SK-N-SH (cell line): Measurements from ENCODE around the gene FBXO31. TPM values are rescaled to one million over a fixed set of nuclear protein-coding genes. Genes with fewer than 3 reads are reported as not detected.

Experiments used
- CTCF ChIA-PET: fragments of 300-600, 350-600 bp; formaldehyde crosslinking; extraction: SDS; loops from one replicate; lab custom pipeline; 2021; lab: Yijun Ruan, JAX
- POLR2A ChIA-PET: fragments of 350-600 bp; sonication (Branson Sonifier 250); formaldehyde crosslinking; extraction: SDS; loops from one replicate; lab custom pipeline; 2020; ENCODE audit warnings: antibody characterized with exemption, inconsistent platforms; lab: Yijun Ruan, JAX
- DNase-seq: peaks from one replicate; pipeline ENCODE4 v3.0.0; 2012
- H2AFZ ChIP-seq: fragments of 200-600 bp; sonication (generic); 2 replicates; pipeline ENCODE4 v1.8.1; 2016; ENCODE audit warnings: antibody characterized with exemption, mild to moderate bottlenecking, low read depth
- H3F3A ChIP-seq: fragments of 200-600 bp; sonication (generic); replicated peaks from 2 replicates; pipeline ENCODE3; 2016; ENCODE audit warnings: antibody characterized with exemption, mild to moderate bottlenecking; ENCODE audit not compliant: insufficient read depth
- H3K27ac ChIP-seq, 2 experiments: fragments of 200-500 bp in 1 of 2; fragments of 200-600 bp in 1 of 2; sonication (Bioruptor generic) in 1 of 2; sonication (generic), shearing (Covaris generic) in 1 of 2; 2 replicates each; pipeline versions ENCODE4 v1.5.1 to v1.6.1; 2014 to 2016; ENCODE audit warnings: low read depth in 2 of 2, inconsistent platforms in 1 of 2, low read length in 1 of 2, mild to moderate bottlenecking in 1 of 2, mixed read lengths in 1 of 2
- H3K27me3 ChIP-seq: fragments of 200-600 bp; sonication (generic), shearing (Covaris generic); 2 replicates; pipeline ENCODE4 v1.6.1; 2016; ENCODE audit warnings: mixed run types; ENCODE audit not compliant: insufficient read depth
- H3K36me3 ChIP-seq, 2 experiments: fragments of 200-500 bp in 1 of 2; fragments of 200-600 bp in 1 of 2; sonication (Bioruptor generic) in 1 of 2; sonication (generic) in 1 of 2; replicated peaks in 1 of 2; 2 replicates each; pipeline versions ENCODE3 to v1.5.1; 2014 to 2016; ENCODE audit warnings: low read length in 1 of 2, mild to moderate bottlenecking in 1 of 2; ENCODE audit not compliant: insufficient read depth in 2 of 2, control insufficient read depth in 1 of 2
- H3K4me1 ChIP-seq, 2 experiments: fragments of 200-500 bp in 1 of 2; fragments of 200-600 bp in 1 of 2; sonication (Bioruptor generic) in 1 of 2; sonication (generic), shearing (Covaris generic) in 1 of 2; 2 replicates each; pipeline versions ENCODE4 v1.5.1 to v1.6.1; 2014 to 2016; ENCODE audit warnings: low read depth in 1 of 2, low read length in 1 of 2, mixed run types in 1 of 2; ENCODE audit not compliant: insufficient read depth in 2 of 2, control insufficient read depth in 1 of 2
- H3K4me2 ChIP-seq: fragments of 200-600 bp; sonication (generic), shearing (Covaris generic); 2 replicates; pipeline ENCODE4 v1.6.1; 2017; ENCODE audit warnings: mixed run types
- H3K4me3 ChIP-seq, 2 experiments: fragments of 200-500 bp in 1 of 2; fragments of 200-600 bp in 1 of 2; sonication (Bioruptor generic) in 1 of 2; sonication (generic), shearing (Covaris generic) in 1 of 2; 2 replicates each; pipeline versions ENCODE4 v1.5.1 to v1.8.1; 2014 to 2016; ENCODE audit warnings: low read depth in 2 of 2, inconsistent platforms in 1 of 2, low read length in 1 of 2, mild to moderate bottlenecking in 1 of 2, mixed read lengths in 1 of 2, moderate library complexity in 1 of 2
- H3K79me2 ChIP-seq: fragments of 200-600 bp; sonication (generic); 2 replicates; pipeline ENCODE4 v1.8.1; 2017; ENCODE audit warnings: mild to moderate bottlenecking; ENCODE audit not compliant: insufficient read depth
- H3K9ac ChIP-seq: fragments of 200-600 bp; sonication (generic); 2 replicates; pipeline ENCODE4 v1.6.1; 2017; ENCODE audit warnings: mixed run types
- H3K9me2 ChIP-seq: fragments of 200-600 bp; sonication (generic); 2 replicates; pipeline ENCODE4 v1.6.1; 2017; ENCODE audit warnings: mixed run types
- H3K9me3 ChIP-seq: fragments of 200-600 bp; sonication (generic); 2 replicates; pipeline ENCODE4 v1.6.1; 2017; ENCODE audit warnings: mixed run types, mild to moderate bottlenecking, moderate library complexity
- H4K20me1 ChIP-seq: fragments of 200-600 bp; sonication (generic); 2 replicates; pipeline ENCODE4 v1.6.1; 2017; ENCODE audit warnings: mild to moderate bottlenecking, mixed run types; ENCODE audit not compliant: insufficient read depth
- CHD2 ChIP-seq: fragments of 150-350 bp; IDR thresholded peaks from 2 replicates; pipeline ENCODE4 v1.6.1; 2018; ENCODE audit warnings: low read length; ENCODE audit not compliant: partially characterized antibody
- FOSL2 ChIP-seq: IDR thresholded peaks from 2 replicates; pipeline ENCODE4 v1.4.0; 2012; ENCODE audit warnings: low read depth, mild to moderate bottlenecking, moderate library complexity, borderline replicate concordance
- FOXJ3 ChIP-seq: sonication (generic); formaldehyde crosslinking; IDR thresholded peaks from 2 replicates; pipeline ENCODE4 v1.5.1; 2020; ENCODE audit warnings: mild to moderate bottlenecking, missing genetic modification reagents
- GATA2 ChIP-seq: sonication (generic); formaldehyde crosslinking; IDR thresholded peaks from 2 replicates; pipeline ENCODE4 v1.5.0; 2020; ENCODE audit warnings: mild to moderate bottlenecking, missing genetic modification reagents
- MAX ChIP-seq: IDR thresholded peaks from 2 replicates; pipeline ENCODE4 v1.4.0; 2012; ENCODE audit warnings: low read depth
- MXI1 ChIP-seq: IDR thresholded peaks from 2 replicates; pipeline ENCODE4 v1.6.1; 2012; ENCODE audit warnings: mild to moderate bottlenecking, low read depth, low read length, improper control_type of control experiment
- NRF1 ChIP-seq: IDR thresholded peaks from 2 replicates; pipeline ENCODE4 v1.6.1; 2012; ENCODE audit warnings: low read depth, mild to moderate bottlenecking, low read length
- POLR2AphosphoS5 ChIP-seq: IDR thresholded peaks from 2 replicates; pipeline ENCODE4 v1.6.1; 2012; ENCODE audit warnings: low read depth, low read length
- RAD21 ChIP-seq: IDR thresholded peaks from 2 replicates; pipeline ENCODE4 v1.6.1; 2012; ENCODE audit warnings: mild to moderate bottlenecking, low read length
- REST ChIP-seq: IDR thresholded peaks from 2 replicates; pipeline ENCODE4 v1.6.1; 2012; ENCODE audit warnings: mild to moderate bottlenecking, low read depth, low read length, moderate library complexity
- RFX5 ChIP-seq: IDR thresholded peaks from 2 replicates; pipeline ENCODE4 v1.6.1; 2012; ENCODE audit warnings: mild to moderate bottlenecking, improper control_type of control experiment, low read length
- SIN3A ChIP-seq: IDR thresholded peaks from 2 replicates; pipeline ENCODE4 v1.6.1; 2012; ENCODE audit warnings: low read depth, mild to moderate bottlenecking, low read length, moderate library complexity, borderline replicate concordance
- SMC3 ChIP-seq: IDR thresholded peaks from 2 replicates; pipeline ENCODE4 v1.6.1; 2012; ENCODE audit warnings: low read depth, low read length, improper control_type of control experiment
- TCF12 ChIP-seq: IDR thresholded peaks from 2 replicates; pipeline ENCODE4 v1.4.0; 2012
- USF1 ChIP-seq: IDR thresholded peaks from 2 replicates; pipeline ENCODE4 v1.4.0; 2012; ENCODE audit warnings: low read depth, borderline replicate concordance
- YY1 ChIP-seq: IDR thresholded peaks from 2 replicates; pipeline ENCODE4 v1.4.0; 2012; ENCODE audit warnings: low read depth, mild to moderate bottlenecking
- ZBTB33 ChIP-seq: IDR thresholded peaks from 2 replicates; pipeline ENCODE4 v1.4.0; 2012; ENCODE audit warnings: low read depth, borderline replicate concordance
- WGBS: methylation state at CpG from one replicate; pipeline ENCODE4 v1.1.6; 2017; ENCODE audit warnings: low lambda C conversion rate; 5-methylcytosine and 5-hydroxymethylcytosine counted together
- polyA plus RNA-seq, 3 experiments: library from polyadenylated mRNA; depleted of rRNA; stranded (reverse); fragments of >200 nt; gene quantifications; 2 replicates each; pipeline ENCODE4 v1.2.3, GENCODE V29; 2012

The FBXO31 gene
- polyA plus RNA-seq, 1 of the 3 experiments (the other 2 are of a cell fraction), result 14.2 TPM

GRCh38 chr16:87414251-87414680 is 30.7 kb upstream of the FBXO31 start:
- WGBS, result 85% methylated on average over 24 of the region's 24 CpGs
- Histone ChIP-seq H2AFZ (no peak overlapping the region), H3K9ac (no peak overlapping the region), H3K9me2 (no peaks in the 10 kb centered on the region), H3F3A (no peaks in the 10 kb centered on the region), H3K36me3 (peaks cover 45 to 70% of the 10 kb centered on the region in 2 experiments), H3K27ac (no peak overlapping the region; a peak in 1 of 4 replicates), H3K4me2 (no peak overlapping the region), H3K9me3 (no peaks in the 10 kb centered on the region), H3K27me3 (no peaks in the 10 kb centered on the region), H4K20me1 (0 out of 2 replicates have a peak, but pooled peaks cover 6% of the 10 kb centered on the region), H3K4me1 (no peaks in the 10 kb centered on the region; a peak in 1 of 4 replicates), H3K79me2 (no peaks in the 10 kb centered on the region), H3K4me3 (no peak overlapping the region)
- TF ChIP-seq SIN3A (no peak), RFX5 (no peak), REST (no peak), GATA2 (CRISPR knock-in tag) (no peak), RAD21 (no peak), USF1 (no peak), YY1 (no peak), FOSL2 (no peak), SMC3 (no peak), MXI1 (no peak), CHD2 (no peak), POLR2AphosphoS5 (no peak), TCF12 (no peak), MAX (no peak), FOXJ3 (CRISPR knock-in tag) (no peak), ZBTB33 (no peak), NRF1 (no peak)
- no peak for DNase-seq
- POLR2A ChIA-PET, result no interaction called here
- CTCF ChIA-PET, result interaction anchor here (1.2 kb wide), 1 partner anchor 20 kb away, joined by 4 read pairs; no protein-coding TSS in a partner anchor
